T-helper 17 cell (primary cell): Measurements from ENCODE around the gene CPNE5. TPM values are rescaled to one million over a fixed set of nuclear protein-coding genes. Genes with fewer than 3 reads are reported as not detected.

ENCODE experiments used
- ATAC-seq: fragments of 150-1000 bp; cut with Tn5 transposase; 2 replicates; pipeline ENCODE4 v1.10.0; 2021; ENCODE audit warnings: mild to moderate bottlenecking, moderate library complexity
- DNase-seq, 3 donors: peaks; one replicate each; pipeline versions ENCODE4 v3.0.0 to v3.0.0-alpha.2; 2020 to 2021
- H3K9me3 ChIP-seq: one replicate; pipeline ENCODE4 v1.7.0; 2013; ENCODE audit warnings: low read length, mild to moderate bottlenecking; ENCODE audit not compliant: control insufficient read depth, poor library complexity, severe bottlenecking
- H3K27ac Mint-ChIP-seq: one replicate; pipeline ENCODE4 v1.8.0; 2022; ENCODE audit warnings: mild to moderate bottlenecking, moderate library complexity, mixed read lengths
- H3K27me3 Mint-ChIP-seq: one replicate; pipeline ENCODE4 v1.8.0; 2022; ENCODE audit warnings: mixed read lengths
- H3K36me3 Mint-ChIP-seq: one replicate; pipeline ENCODE4 v1.8.0; 2022; ENCODE audit warnings: low read depth, mixed read lengths
- H3K4me1 Mint-ChIP-seq: one replicate; pipeline ENCODE4 v1.8.0; 2022; ENCODE audit warnings: mild to moderate bottlenecking, mixed read lengths
- H3K4me3 Mint-ChIP-seq: one replicate; pipeline ENCODE4 v1.8.0; 2022; ENCODE audit warnings: mild to moderate bottlenecking, moderate library complexity, mixed read lengths
- total RNA-seq, 4 donors: library from RNA in 2 of 4; stranded (reverse) in 2 of 4; gene quantifications; one replicate each; pipeline ENCODE4 v1.2.3 and lab custom pipeline; 2022 to 2026

CPNE5 gene
- total RNA-seq, 2 donors from 2014 or later = 5.5 to 16.0 TPM

- Mint-ChIP-seq H3K36me3 (peaks cover 4% of the 10 kb centered on the region), H3K4me1 (peaks cover 39% of the 10 kb centered on the region), H3K27ac (peak overlapping the region; percentile 100), H3K27me3 (no peaks in the 10 kb centered on the region), H3K4me3 (no peak overlapping the region)
- H3K9me3 ChIP-seq = no peaks in the 10 kb centered on the region
- ATAC-seq = no peak
- DNase-seq = no peak
These were observed 87.4 kb downstream of the CPNE5 start for GRCh38 chr6:36751833-36752186.

- DNase-seq (no peak), ATAC-seq (no peak)
- Mint-ChIP-seq H3K4me1 (peaks cover 34% of the 10 kb centered on the region), H3K4me3 (no peak overlapping the region), H3K27ac (peak overlapping the region; percentile 100), H3K36me3 (peaks cover 7% of the 10 kb centered on the region), H3K27me3 (no peaks in the 10 kb centered on the region)
- no peaks in the 10 kb centered on the region for H3K9me3 ChIP-seq
These were observed 88.2 kb downstream of the CPNE5 start for GRCh38 chr6:36751091-36751490.

- peaks cover 7% of the 10 kb centered on the region for H3K36me3 Mint-ChIP-seq
- peaks cover 25% of the 10 kb centered on the region for H3K4me1 Mint-ChIP-seq
- no peak overlapping the region for H3K27ac Mint-ChIP-seq
- H3K27me3 Mint-ChIP-seq = no peaks in the 10 kb centered on the region
- peak overlapping the region; percentile 41 for H3K4me3 Mint-ChIP-seq
- ATAC-seq (no peak), DNase-seq (no peak)
- H3K9me3 ChIP-seq = no peaks in the 10 kb centered on the region
These were observed 89.3 kb downstream of the CPNE5 start for GRCh38 chr6:36749829-36750489.

GRCh38 chr6:36746251-36746650 is 93.0 kb downstream of the CPNE5 start:
- no peak overlapping the region for H3K4me3 Mint-ChIP-seq
- no peak for DNase-seq
- H3K27ac Mint-ChIP-seq = no peak overlapping the region
- peaks cover 7% of the 10 kb centered on the region for H3K36me3 Mint-ChIP-seq
- H3K27me3 Mint-ChIP-seq = no peaks in the 10 kb centered on the region
- H3K4me1 Mint-ChIP-seq = peaks cover 26% of the 10 kb centered on the region
- no peaks in the 10 kb centered on the region for H3K9me3 ChIP-seq
- ATAC-seq = no peak

- peaks cover 25% of the 10 kb centered on the region for H3K4me1 Mint-ChIP-seq
- no peaks in the 10 kb centered on the region for H3K9me3 ChIP-seq
- H3K36me3 Mint-ChIP-seq = peaks cover 7% of the 10 kb centered on the region
- no peak overlapping the region for H3K4me3 Mint-ChIP-seq
- ATAC-seq (no peak), DNase-seq (no peak)
- H3K27me3 Mint-ChIP-seq = no peaks in the 10 kb centered on the region
- H3K27ac Mint-ChIP-seq = no peak overlapping the region
These were observed 93.4 kb downstream of the CPNE5 start for GRCh38 chr6:36745836-36746235.

- no peaks in the 10 kb centered on the region for H3K9me3 ChIP-seq
- Mint-ChIP-seq H3K27ac (peak overlapping the region; percentile 3), H3K4me3 (no peak overlapping the region), H3K27me3 (no peaks in the 10 kb centered on the region), H3K36me3 (peaks cover 7% of the 10 kb centered on the region), H3K4me1 (peaks cover 29% of the 10 kb centered on the region)
- ATAC-seq (no peak), DNase-seq (no peak)
These were observed 94.0 kb downstream of the CPNE5 start for GRCh38 chr6:36745283-36745682.

GRCh38 chr6:36744304-36744673 is 95.0 kb downstream of the CPNE5 start:
- peak overlapping the region; percentile 86 for H3K4me3 Mint-ChIP-seq
- H3K27ac Mint-ChIP-seq = peak overlapping the region; percentile 67
- peaks cover 3% of the 10 kb centered on the region for H3K36me3 Mint-ChIP-seq
- DNase-seq = no peak
- H3K27me3 Mint-ChIP-seq = no peaks in the 10 kb centered on the region
- no peaks in the 10 kb centered on the region for H3K9me3 ChIP-seq
- no peak for ATAC-seq
- peaks cover 30% of the 10 kb centered on the region for H3K4me1 Mint-ChIP-seq

- H3K27me3 Mint-ChIP-seq = no peaks in the 10 kb centered on the region
- ATAC-seq = peak; percentile 42
- peaks cover 30% of the 10 kb centered on the region for H3K4me1 Mint-ChIP-seq
- no peak for DNase-seq
- no peaks in the 10 kb centered on the region for H3K9me3 ChIP-seq
- peak overlapping the region; percentile 86 for H3K4me3 Mint-ChIP-seq
- peaks cover 3% of the 10 kb centered on the region for H3K36me3 Mint-ChIP-seq
- peak overlapping the region; percentile 67 for H3K27ac Mint-ChIP-seq
These were observed 95.5 kb downstream of the CPNE5 start for GRCh38 chr6:36743538-36744303.

GRCh38 chr6:36743032-36743431 is 96.2 kb downstream of the CPNE5 start:
- Mint-ChIP-seq H3K4me3 (no peak overlapping the region), H3K27ac (peak overlapping the region; percentile 47), H3K4me1 (peaks cover 30% of the 10 kb centered on the region), H3K27me3 (no peaks in the 10 kb centered on the region), H3K36me3 (peaks cover 3% of the 10 kb centered on the region)
- H3K9me3 ChIP-seq = no peaks in the 10 kb centered on the region
- no peak for DNase-seq
- ATAC-seq = no peak

GRCh38 chr6:36742146-36742545 is 97.1 kb downstream of the CPNE5 start:
- peaks cover 29% of the 10 kb centered on the region for H3K4me1 Mint-ChIP-seq
- DNase-seq = no peak
- peaks cover 3% of the 10 kb centered on the region for H3K36me3 Mint-ChIP-seq
- H3K27me3 Mint-ChIP-seq = no peaks in the 10 kb centered on the region
- no peak overlapping the region for H3K27ac Mint-ChIP-seq
- ATAC-seq = no peak
- no peaks in the 10 kb centered on the region for H3K9me3 ChIP-seq
- H3K4me3 Mint-ChIP-seq = no peak overlapping the region

- Mint-ChIP-seq H3K27ac (peak overlapping the region; percentile 59), H3K4me1 (peaks cover 25% of the 10 kb centered on the region), H3K27me3 (no peaks in the 10 kb centered on the region), H3K36me3 (no peaks in the 10 kb centered on the region), H3K4me3 (no peak overlapping the region)
- ATAC-seq = no peak
- no peak for DNase-seq
- no peaks in the 10 kb centered on the region for H3K9me3 ChIP-seq
These were observed 98.4 kb downstream of the CPNE5 start for GRCh38 chr6:36740818-36741179.

- peaks cover 25% of the 10 kb centered on the region for H3K4me1 Mint-ChIP-seq
- H3K4me3 Mint-ChIP-seq = no peak overlapping the region
- no peaks in the 10 kb centered on the region for H3K27me3 Mint-ChIP-seq
- DNase-seq = no peak
- no peak for ATAC-seq
- no peaks in the 10 kb centered on the region for H3K9me3 ChIP-seq
- H3K27ac Mint-ChIP-seq = peak overlapping the region; percentile 59
- H3K36me3 Mint-ChIP-seq = no peaks in the 10 kb centered on the region
These were observed 99.1 kb downstream of the CPNE5 start for GRCh38 chr6:36739947-36740817.

- H3K9me3 ChIP-seq = no peaks in the 10 kb centered on the region
- Mint-ChIP-seq H3K4me3 (no peak overlapping the region), H3K27me3 (no peaks in the 10 kb centered on the region), H3K4me1 (peaks cover 16% of the 10 kb centered on the region), H3K27ac (no peak overlapping the region), H3K36me3 (no peaks in the 10 kb centered on the region)
- ATAC-seq (no peak), DNase-seq (no peak)
These were observed 101.1 kb downstream of the CPNE5 start for GRCh38 chr6:36738108-36738507.
